Measurements from ENCODE around the gene MALAT1. TPM values are rescaled to one million over a fixed set of nuclear protein-coding genes. Genes with fewer than 3 reads are reported as not detected.
A peak's percentile ranks its signal among the peaks of the same experiment; 100 is the strongest.

Gene MALAT1
- total and polyA plus RNA-seq, 2 of the 13 experiments (the other 11 are each of a cell fraction or from before 2014, with no cell fraction given), result 143 to 1,237 TPM

DNA sequence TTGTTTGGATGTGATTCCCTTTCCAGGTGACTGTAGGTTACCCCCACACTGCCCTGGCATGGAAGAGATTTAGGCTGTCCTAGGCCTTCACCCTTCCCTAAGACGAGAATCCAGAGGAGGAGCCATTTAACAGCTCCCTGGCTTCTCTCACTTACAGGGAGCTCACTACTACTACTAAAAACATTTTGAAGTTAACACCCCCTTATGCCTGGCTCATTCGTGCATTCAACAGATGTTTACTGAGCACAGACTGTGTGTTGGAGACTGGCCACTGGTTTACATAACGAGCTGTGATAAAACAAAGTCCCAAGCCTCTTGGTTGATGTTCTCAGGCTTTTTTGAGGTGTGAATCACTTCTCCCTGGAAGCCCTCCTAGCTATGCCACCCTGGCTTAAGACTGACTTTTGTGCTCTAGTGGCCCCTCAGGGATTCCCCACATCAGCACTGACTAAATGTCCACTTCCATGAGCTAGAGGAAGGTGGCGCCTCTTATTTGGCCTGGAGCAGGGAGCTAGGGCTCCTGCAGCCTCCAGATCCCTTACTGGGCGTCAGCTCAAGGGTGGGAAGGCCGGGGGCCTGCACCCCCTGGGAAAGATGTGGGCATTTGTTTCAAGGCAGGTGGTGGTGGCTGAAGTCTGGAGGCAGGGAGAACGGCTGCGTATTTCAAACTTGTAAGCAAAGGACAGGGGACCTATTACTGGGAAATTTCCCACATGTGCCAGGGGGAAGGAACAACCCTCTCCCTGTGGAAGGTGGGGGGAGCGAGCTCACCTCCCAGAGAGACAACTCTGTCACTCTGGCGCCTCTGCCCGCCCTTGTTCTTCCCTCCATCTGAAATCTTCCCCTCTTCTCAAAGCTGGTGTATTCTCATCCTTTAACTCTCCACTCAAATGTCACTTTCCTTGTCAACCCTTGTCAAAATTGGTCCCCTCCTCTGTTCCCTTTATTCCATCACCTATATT is 19.4 kb upstream of the MALAT1 start (continued):
- TF ChIP-seq PHF8 (CRISPR knock-in tag; IDR thresholded peaks at IDR 0.05) (0 out of 2 replicates have a peak, but pooled peaks have one; percentile 24), ZEB1 (IDR thresholded peaks at IDR 0.05; ENCODE audit: insufficient replicate concordance, low read depth) (no peak), SAFB2 (CRISPR knock-in tag; IDR thresholded peaks at IDR 0.05; ENCODE audit: borderline replicate concordance, low read depth) (no peak), TBX2 (CRISPR knock-in tag; IDR thresholded peaks at IDR 0.05; ENCODE audit: borderline replicate concordance) (no peak), ZNF570 (CRISPR knock-in tag; IDR thresholded peaks at IDR 0.05; ENCODE audit: borderline replicate concordance) (no peak), FOXK1 (CRISPR knock-in tag; IDR thresholded peaks at IDR 0.05; ENCODE audit: borderline replicate concordance, low read depth) (no peak), TAF15 (IDR thresholded peaks at IDR 0.05; ENCODE audit: low read depth, low read length, poor library complexity, severe bottlenecking) (no peak), ZNF232 (CRISPR knock-in tag; IDR thresholded peaks at IDR 0.05; ENCODE audit: borderline replicate concordance) (0 out of 2 replicates have a peak, but pooled peaks have one; percentile 8), ZNF30 (CRISPR knock-in tag; IDR thresholded peaks at IDR 0.05) (no peak), HNRNPH1 (optimal IDR thresholded peaks at IDR 0.05; ENCODE audit: low read depth, low read length) (no peak), ZMAT3 (CRISPR knock-in tag; conservative IDR thresholded peaks at IDR 0.05) (peak; percentile 52; the same call in 1 of the 2 replicates), ZKSCAN8 (CRISPR knock-in tag; IDR thresholded peaks at IDR 0.05; ENCODE audit: borderline replicate concordance) (0 out of 2 replicates have a peak, but pooled peaks have one; percentile 36), ZNF556 (CRISPR knock-in tag; IDR thresholded peaks at IDR 0.05; ENCODE audit: borderline replicate concordance) (no peak), RXRB (CRISPR knock-in tag; IDR thresholded peaks at IDR 0.05; ENCODE audit: borderline replicate concordance) (peak; percentile 14; the same call in 1 of the 2 replicates), RCOR2 (CRISPR knock-in tag; IDR thresholded peaks at IDR 0.05) (peak; percentile 52; the same call in 1 of the 2 replicates), ZNF101 (CRISPR knock-in tag; IDR thresholded peaks at IDR 0.05; ENCODE audit: borderline replicate concordance, low read depth) (no peak), SP4 (CRISPR knock-in tag; IDR thresholded peaks at IDR 0.05) (peak; percentile 7; the same call in 1 of the 2 replicates), ZNF672 (CRISPR knock-in tag; IDR thresholded peaks at IDR 0.05) (no peak)
- TF ChIP-seq, protein P1, sequence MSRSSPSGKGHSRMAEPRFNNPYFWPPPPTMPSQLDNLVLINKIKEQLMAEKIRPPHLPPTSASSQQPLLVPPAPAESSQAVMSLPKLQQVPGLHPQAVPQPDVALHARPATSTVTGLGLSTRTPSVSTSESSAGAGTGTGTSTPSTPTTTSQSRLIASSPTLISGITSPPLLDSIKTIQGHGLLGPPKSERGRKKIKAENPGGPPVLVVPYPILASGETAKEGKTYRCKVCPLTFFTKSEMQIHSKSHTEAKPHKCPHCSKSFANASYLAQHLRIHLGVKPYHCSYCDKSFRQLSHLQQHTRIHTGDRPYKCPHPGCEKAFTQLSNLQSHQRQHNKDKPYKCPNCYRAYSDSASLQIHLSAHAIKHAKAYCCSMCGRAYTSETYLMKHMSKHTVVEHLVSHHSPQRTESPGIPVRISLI (CRISPR knock-in tag; IDR thresholded peaks at IDR 0.05; ENCODE audit: borderline replicate concordance), result no peak
- TF ChIP-seq, protein P2, sequence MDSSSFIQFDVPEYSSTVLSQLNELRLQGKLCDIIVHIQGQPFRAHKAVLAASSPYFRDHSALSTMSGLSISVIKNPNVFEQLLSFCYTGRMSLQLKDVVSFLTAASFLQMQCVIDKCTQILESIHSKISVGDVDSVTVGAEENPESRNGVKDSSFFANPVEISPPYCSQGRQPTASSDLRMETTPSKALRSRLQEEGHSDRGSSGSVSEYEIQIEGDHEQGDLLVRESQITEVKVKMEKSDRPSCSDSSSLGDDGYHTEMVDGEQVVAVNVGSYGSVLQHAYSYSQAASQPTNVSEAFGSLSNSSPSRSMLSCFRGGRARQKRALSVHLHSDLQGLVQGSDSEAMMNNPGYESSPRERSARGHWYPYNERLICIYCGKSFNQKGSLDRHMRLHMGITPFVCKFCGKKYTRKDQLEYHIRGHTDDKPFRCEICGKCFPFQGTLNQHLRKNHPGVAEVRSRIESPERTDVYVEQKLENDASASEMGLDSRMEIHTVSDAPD (CRISPR knock-in tag; IDR thresholded peaks at IDR 0.05), result no peak
- TF ChIP-seq, protein P3, sequence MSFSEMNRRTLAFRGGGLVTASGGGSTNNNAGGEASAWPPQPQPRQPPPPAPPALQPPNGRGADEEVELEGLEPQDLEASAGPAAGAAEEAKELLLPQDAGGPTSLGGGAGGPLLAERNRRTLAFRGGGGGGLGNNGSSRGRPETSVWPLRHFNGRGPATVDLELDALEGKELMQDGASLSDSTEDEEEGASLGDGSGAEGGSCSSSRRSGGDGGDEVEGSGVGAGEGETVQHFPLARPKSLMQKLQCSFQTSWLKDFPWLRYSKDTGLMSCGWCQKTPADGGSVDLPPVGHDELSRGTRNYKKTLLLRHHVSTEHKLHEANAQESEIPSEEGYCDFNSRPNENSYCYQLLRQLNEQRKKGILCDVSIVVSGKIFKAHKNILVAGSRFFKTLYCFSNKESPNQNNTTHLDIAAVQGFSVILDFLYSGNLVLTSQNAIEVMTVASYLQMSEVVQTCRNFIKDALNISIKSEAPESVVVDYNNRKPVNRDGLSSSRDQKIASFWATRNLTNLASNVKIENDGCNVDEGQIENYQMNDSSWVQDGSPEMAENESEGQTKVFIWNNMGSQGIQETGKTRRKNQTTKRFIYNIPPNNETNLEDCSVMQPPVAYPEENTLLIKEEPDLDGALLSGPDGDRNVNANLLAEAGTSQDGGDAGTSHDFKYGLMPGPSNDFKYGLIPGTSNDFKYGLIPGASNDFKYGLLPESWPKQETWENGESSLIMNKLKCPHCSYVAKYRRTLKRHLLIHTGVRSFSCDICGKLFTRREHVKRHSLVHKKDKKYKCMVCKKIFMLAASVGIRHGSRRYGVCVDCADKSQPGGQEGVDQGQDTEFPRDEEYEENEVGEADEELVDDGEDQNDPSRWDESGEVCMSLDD (CRISPR knock-in tag; IDR thresholded peaks at IDR 0.05; ENCODE audit: borderline replicate concordance), result no peak

Measured in HepG2 (cell line).